COLO829 (cell line): Measurements from ENCODE around the gene RABEP2.
"Not testable (repeated sequence)": the region's sequence is repeated elsewhere in the genome, so short reads cannot be mapped to it uniquely, and the experiment has no call there.

Source experiments
- DNase-seq: peaks from one replicate; pipeline ENCODE4 v3.0.0; 2012; ENCODE audit warnings: low spot score

The RABEP2 gene

GRCh38 chr16:28878083-28878926 is 46.7 kb downstream of the RABEP2 start, which contains the start of gene ATP2A1:
Gene ATP2A1, plus strand, starts transcription at chr16:28878488. Its CDS starts 184 bp downstream, at chr16:28878672.
- no peak for DNase-seq

- DNase-seq, result no peak
Observed at GRCh38 chr16:28877655-28878000, 47.4 kb downstream of the RABEP2 start.

- no peak for DNase-seq
Observed at GRCh38 chr16:28876973-28877654, 47.9 kb downstream of the RABEP2 start.

GRCh38 chr16:28876019-28876659 is 48.9 kb downstream of the RABEP2 start:
- DNase-seq, result no peak

- no peak for DNase-seq
Observed at GRCh38 chr16:28875134-28876018, 49.7 kb downstream of the RABEP2 start.

- DNase-seq, result no peak
Observed at GRCh38 chr16:28874406-28874805, 50.6 kb downstream of the RABEP2 start.

- DNase-seq, result peak; percentile 32
Observed at GRCh38 chr16:28873543-28874201, 51.4 kb downstream of the RABEP2 start.

- DNase-seq, result no peak
Observed at GRCh38 chr16:28872952-28873351, 52.1 kb downstream of the RABEP2 start.

GRCh38 chr16:28869201-28869600 is 55.8 kb downstream of the RABEP2 start:
- no peak for DNase-seq

GRCh38 chr16:28867646-28868045 is 57.4 kb downstream of the RABEP2 start:
- not testable (repeated sequence) for DNase-seq

GRCh38 chr16:28867241-28867640 is 57.8 kb downstream of the RABEP2 start:
- DNase-seq, result no peak

- no peak for DNase-seq
Observed at GRCh38 chr16:28866454-28866804, 58.6 kb downstream of the RABEP2 start.

- no peak for DNase-seq
Observed at GRCh38 chr16:28865722-28866453, 59.1 kb downstream of the RABEP2 start.

- no peak for DNase-seq
Observed at GRCh38 chr16:28865001-28865688, 59.9 kb downstream of the RABEP2 start.

GRCh38 chr16:28863929-28864793 is 60.9 kb downstream of the RABEP2 start:
- no peak for DNase-seq

GRCh38 chr16:28859326-28859725 is 65.7 kb downstream of the RABEP2 start:
- DNase-seq, result no peak

GRCh38 chr16:28858421-28858820 is 66.6 kb downstream of the RABEP2 start:
- DNase-seq, result no peak
